HG03097 (cell line): Measurements from ENCODE around the gene TANC1.

Source experiments
- ATAC-seq: cut with Tn5 transposase; IDR thresholded peaks from one replicate; pipeline ENCODE4 v1.9.1; 2021; ENCODE audit not compliant: unreplicated experiment, low FRiP score

Gene TANC1

GRCh38 chr2:159153463-159153862, 185.0 kb downstream of the TANC1 start:
- no peak for ATAC-seq

- ATAC-seq: no peak
Observed at GRCh38 chr2:159153951-159154350, 185.5 kb downstream of the TANC1 start.

GRCh38 chr2:159154366-159154765, 185.9 kb downstream of the TANC1 start:
- no peak for ATAC-seq

- ATAC-seq: no peak
Observed at GRCh38 chr2:159155320-159155719, 186.9 kb downstream of the TANC1 start.

GRCh38 chr2:159155791-159156190, 187.4 kb downstream of the TANC1 start:
- ATAC-seq: no peak

GRCh38 chr2:159156834-159157233, 188.4 kb downstream of the TANC1 start:
- no peak for ATAC-seq

- ATAC-seq: peak; percentile 66
Observed at GRCh38 chr2:159157361-159158209, 189.1 kb downstream of the TANC1 start.

GRCh38 chr2:159160412-159160811, 192.0 kb downstream of the TANC1 start:
- ATAC-seq: no peak

GRCh38 chr2:159160954-159161353, 192.5 kb downstream of the TANC1 start:
- no peak for ATAC-seq

GRCh38 chr2:159163930-159164329, 195.5 kb downstream of the TANC1 start:
- no peak for ATAC-seq

- no peak for ATAC-seq
Observed at GRCh38 chr2:159164457-159164911, 196.0 kb downstream of the TANC1 start.

- no peak for ATAC-seq
Observed at GRCh38 chr2:159165048-159165447, 196.6 kb downstream of the TANC1 start.

GRCh38 chr2:159168707-159169106, 200.3 kb downstream of the TANC1 start:
- ATAC-seq: no peak

GRCh38 chr2:159169187-159169586, 200.7 kb downstream of the TANC1 start:
- no peak for ATAC-seq

GRCh38 chr2:159172403-159172802, 204.0 kb downstream of the TANC1 start:
- ATAC-seq: no peak

GRCh38 chr2:159174759-159175158, 206.3 kb downstream of the TANC1 start:
- ATAC-seq: no peak

- ATAC-seq: no peak
Observed at GRCh38 chr2:159175182-159175581, 206.7 kb downstream of the TANC1 start.

GRCh38 chr2:159175927-159176326, 207.5 kb downstream of the TANC1 start:
- ATAC-seq: no peak

- ATAC-seq: no peak
Observed at GRCh38 chr2:159176555-159176954, 208.1 kb downstream of the TANC1 start.

GRCh38 chr2:159177357-159177756, 208.9 kb downstream of the TANC1 start:
- ATAC-seq: no peak

GRCh38 chr2:159177957-159178356, 209.5 kb downstream of the TANC1 start:
- no peak for ATAC-seq

GRCh38 chr2:159179096-159179495, 210.7 kb downstream of the TANC1 start:
- no peak for ATAC-seq
